AG04450 (cell line): ENCODE data around the gene CRACDL. TPM values are rescaled to one million over a fixed set of nuclear protein-coding genes. Genes with fewer than 3 reads are reported as not detected.

Experiments used
- CTCF ChIA-PET: fragments of 300-600, 350-600 bp; formaldehyde crosslinking; extraction: SDS; loops from one replicate; lab custom pipeline; 2022; ENCODE audit warnings: antibody characterized with exemption, inconsistent platforms; lab: Charles Lee
- POLR2A ChIA-PET: fragments of 350-600 bp; formaldehyde crosslinking; extraction: SDS; loops from one replicate; lab custom pipeline; 2021; ENCODE audit warnings: antibody characterized with exemption, inconsistent platforms; lab: Yijun Ruan, JAX
- DNase-seq: peaks from one replicate; pipeline ENCODE4 v3.0.0-alpha.2; 2011; ENCODE audit warnings: low read depth, low spot score
- H3K27ac ChIP-seq: one replicate; pipeline ENCODE4 v1.5.1; 2012; ENCODE audit warnings: low read depth, low read length, control low read depth
- H3K27me3 ChIP-seq: one replicate; pipeline ENCODE4 v1.6.0; 2012; ENCODE audit warnings: low read length; ENCODE audit not compliant: control insufficient read depth, insufficient read depth
- H3K4me3 ChIP-seq: 2 replicates; pipeline ENCODE4 v1.5.1; 2011; ENCODE audit warnings: mild to moderate bottlenecking, low read depth, low read length, control low read depth
- H3K9me3 ChIP-seq: 2 replicates; pipeline ENCODE4 v1.5.1; 2012; ENCODE audit warnings: low read length; ENCODE audit not compliant: control insufficient read depth, insufficient read depth
- CTCF ChIP-seq: IDR thresholded peaks from 2 replicates; pipeline ENCODE4 v1.5.1; 2011; ENCODE audit warnings: low read depth, low read length, control low read depth, inconsistent platforms
- polyA plus RNA-seq: library from polyadenylated mRNA; depleted of rRNA; stranded (reverse); fragments of >200 nt; gene quantifications from 2 replicates; pipeline ENCODE4 v1.2.3, GENCODE V29; 2011

Gene CRACDL
- polyA plus RNA-seq, 1 experiment = not detected

DNA sequence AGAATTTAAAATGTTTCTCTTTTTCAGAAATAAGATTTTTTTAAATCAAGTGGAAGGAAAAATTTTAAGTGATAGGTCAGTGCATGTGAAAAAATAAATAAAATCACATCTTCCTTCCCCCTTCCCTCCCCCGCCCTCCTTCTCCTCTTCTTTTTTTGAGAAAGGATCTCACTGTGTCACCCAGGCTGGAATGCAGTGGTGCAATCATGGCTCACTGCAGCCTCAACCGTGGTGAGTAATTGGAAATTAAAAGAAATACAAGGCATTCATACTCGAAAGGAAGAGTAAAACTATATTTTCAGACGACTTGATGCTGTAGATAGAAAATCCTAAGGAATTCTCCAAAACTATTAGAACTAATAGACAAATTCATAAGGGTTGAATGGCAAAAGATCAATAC is 16.9 kb upstream of the CRACDL start:
- ChIA-PET POLR2A (no interaction called here), CTCF (no interaction called here)
- no peak overlapping the region for H3K27ac ChIP-seq
- H3K9me3 ChIP-seq = no peaks in the 10 kb centered on the region
- peaks cover 11% of the 10 kb centered on the region for H3K27me3 ChIP-seq
- TF ChIP-seq CTCF = no peak
- no peak for DNase-seq
- no peak overlapping the region for H3K4me3 ChIP-seq

DNA sequence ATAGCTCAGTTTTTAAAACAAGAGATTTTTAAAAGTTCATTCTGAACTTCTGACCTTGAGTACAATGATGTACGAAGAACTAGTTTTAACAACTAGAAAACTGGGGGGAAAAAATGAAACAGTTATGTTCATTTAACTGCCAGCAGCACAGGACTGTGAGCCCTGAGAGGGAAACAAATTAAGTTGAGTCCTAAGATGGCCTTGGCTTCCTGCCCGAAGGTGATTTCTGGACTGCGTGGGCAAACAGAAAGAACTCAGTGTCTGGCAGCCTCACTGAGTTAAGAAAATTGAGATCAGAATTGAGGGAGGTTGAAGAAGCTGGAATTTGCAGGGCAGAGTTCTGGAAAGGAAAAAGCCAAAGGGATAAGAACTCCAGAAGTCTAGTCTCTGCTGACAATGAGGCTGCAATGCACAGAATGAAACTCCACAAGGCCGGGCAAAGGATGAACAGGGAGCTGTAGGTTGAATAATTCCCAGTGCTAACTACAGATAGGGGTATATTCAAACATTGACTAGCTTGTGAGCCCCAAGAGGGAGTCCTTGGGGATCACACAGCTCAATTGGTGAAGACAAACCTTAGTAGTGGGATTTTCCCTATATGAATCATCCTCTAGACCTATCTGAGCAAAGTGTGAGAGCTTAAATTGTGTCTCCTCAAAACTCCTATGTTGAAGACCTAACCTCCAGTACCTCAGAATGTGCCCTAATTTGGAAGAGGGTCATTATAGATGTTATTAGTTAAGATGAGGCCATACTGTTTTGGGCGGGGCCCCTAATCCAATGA is 13.1 kb upstream of the CRACDL start:
- no peak overlapping the region for H3K27ac ChIP-seq
- H3K27me3 ChIP-seq = peaks cover 15% of the 10 kb centered on the region
- H3K4me3 ChIP-seq = no peak overlapping the region
- no peak for TF ChIP-seq CTCF
- no peaks in the 10 kb centered on the region for H3K9me3 ChIP-seq
- DNase-seq = no peak
- CTCF ChIA-PET = interaction anchor here (1.2 kb wide), 1 partner anchor 117 kb away, joined by 3 read pairs; no protein-coding TSS in a partner anchor
- POLR2A ChIA-PET = no interaction called here

DNA sequence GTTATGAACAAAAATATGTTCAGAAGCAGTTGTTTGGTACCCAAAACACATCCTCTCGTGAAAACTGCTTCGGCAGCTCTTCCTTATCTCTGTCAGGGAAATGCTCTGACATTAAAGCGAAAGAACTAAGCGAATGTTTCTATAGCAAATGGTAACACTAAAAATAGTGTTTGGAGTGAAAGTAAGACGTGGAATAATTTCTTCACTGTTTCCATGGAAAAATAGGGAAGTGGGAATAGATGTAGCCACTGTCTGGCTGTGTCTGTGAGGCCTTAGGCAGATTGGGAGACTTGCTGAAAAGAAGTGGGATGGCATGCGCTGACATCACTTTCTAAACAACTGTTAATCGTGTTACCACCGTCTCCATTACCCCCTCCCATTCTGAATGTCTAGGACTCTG is 11.5 kb upstream of the CRACDL start:
- ChIA-PET CTCF (no interaction called here), POLR2A (no interaction called here)
- no peaks in the 10 kb centered on the region for H3K9me3 ChIP-seq
- peaks cover 14% of the 10 kb centered on the region for H3K27me3 ChIP-seq
- no peak overlapping the region for H3K27ac ChIP-seq
- DNase-seq = no peak
- H3K4me3 ChIP-seq = no peak overlapping the region
- TF ChIP-seq CTCF = no peak

DNA sequence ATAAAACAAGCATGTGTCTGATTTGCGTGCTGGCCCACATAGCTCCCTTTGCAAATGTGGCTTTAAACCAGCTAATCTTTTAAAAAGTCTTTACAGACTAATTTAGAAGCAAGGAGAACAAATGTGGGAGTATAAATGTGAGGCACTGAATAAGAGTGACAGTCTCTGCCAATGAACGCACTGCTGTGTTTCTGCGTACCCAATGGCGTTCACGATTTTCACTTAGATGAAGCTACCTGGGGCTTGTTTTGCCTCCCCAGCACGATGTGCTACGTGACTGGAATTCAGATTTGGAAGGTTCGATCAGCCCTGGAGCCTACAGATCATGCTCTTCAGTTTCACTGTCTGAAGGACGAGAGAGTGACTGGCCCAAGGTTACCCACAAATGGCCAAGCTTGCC is 10.8 kb upstream of the CRACDL start:
- POLR2A ChIA-PET = no interaction called here
- CTCF ChIA-PET = no interaction called here

More for the DNA sequence above, 10.8 kb upstream of the CRACDL start:
- no peak for DNase-seq
- Histone ChIP-seq H3K27ac (no peak overlapping the region), H3K9me3 (no peaks in the 10 kb centered on the region), H3K27me3 (peaks cover 9% of the 10 kb centered on the region), H3K4me3 (no peak overlapping the region)
- TF ChIP-seq CTCF = no peak
